Endothelial cell of umbilical vein (primary cell): ENCODE measurements around the gene SENP6. TPM values are rescaled to one million over a fixed set of nuclear protein-coding genes. Genes with fewer than 3 reads are reported as not detected.

Experiments used
- BruUV-seq: library from RNA; stranded (reverse); fragments of 400-500 nt; replicated peaks from 2 replicates; lab custom pipeline; 2021; lab: Mats Ljungman, UMichigan
- CTCF ChIA-PET: fragments of 300-600, 350-600 bp; sonication (Branson Sonifier 250); formaldehyde crosslinking; loops from one replicate; lab custom pipeline; 2021; ENCODE audit warnings: antibody characterized with exemption, inconsistent platforms; lab: Charles Lee
- POLR2A ChIA-PET: fragments of 300-600, 350-600 bp; sonication (Branson Sonifier 250); formaldehyde crosslinking; loops from one replicate; lab custom pipeline; 2021; ENCODE audit warnings: antibody characterized with exemption, inconsistent platforms; lab: Charles Lee
- DNase-seq: peaks from one replicate; pipeline ENCODE4 v3.0.0-alpha.2; 2011; ENCODE audit warnings: low read depth, low spot score
- FAIRE-seq: peaks from 2 replicates; lab custom pipeline; 2011; peaks lifted over from hg19 to GRCh38; lab: Jason Lieb, UNC
- H2AFZ ChIP-seq: 2 replicates; pipeline ENCODE4 v1.6.0; 2012; ENCODE audit warnings: low read depth, low read length, control low read depth, inconsistent platforms
- H3K27ac ChIP-seq: 2 replicates; pipeline ENCODE4 v1.5.1; 2011; ENCODE audit warnings: low read depth, mild to moderate bottlenecking, control low read depth, low read length, moderate library complexity; ENCODE audit not compliant: insufficient read depth
- H3K27me3 ChIP-seq, 2 experiments: 2 replicates each; pipeline versions ENCODE4 v1.6.0 to v1.6.1; 2011; ENCODE audit warnings: low read length in 2 of 2, mixed read lengths in 1 of 2; ENCODE audit not compliant: control insufficient read depth in 2 of 2, insufficient read depth in 2 of 2
- H3K36me3 ChIP-seq, 2 experiments: 2 replicates in 1 of 2; 3 replicates in 1 of 2; pipeline ENCODE4 v1.5.1; 2011; ENCODE audit warnings: low read length in 2 of 2, mild to moderate bottlenecking in 1 of 2, moderate library complexity in 1 of 2; ENCODE audit not compliant: control insufficient read depth in 2 of 2, insufficient read depth in 2 of 2; ENCODE audit errors: extremely low read depth in 1 of 2
- H3K4me1 ChIP-seq: 3 replicates; pipeline ENCODE4 v1.5.1; 2011; ENCODE audit warnings: mild to moderate bottlenecking, low read length; ENCODE audit not compliant: control insufficient read depth, insufficient read depth; ENCODE audit errors: extremely low read depth
- H3K4me2 ChIP-seq: 2 replicates; pipeline ENCODE4 v1.6.1; 2011; ENCODE audit warnings: low read length, control low read depth, mixed read lengths; ENCODE audit not compliant: insufficient read depth
- H3K4me3 ChIP-seq, 3 experiments: fragments of 200-600 bp in 1 of 3; sonication (generic), shearing (Covaris generic) in 1 of 3; replicated peaks in 1 of 3; 2 replicates each; pipeline ENCODE4 v1.5.1; 2011 to 2016; ENCODE audit warnings: control low read depth in 3 of 3, low read length in 3 of 3, mild to moderate bottlenecking in 2 of 3, inconsistent platforms in 1 of 3, low read depth in 1 of 3, moderate library complexity in 1 of 3; ENCODE audit not compliant: insufficient read depth in 1 of 3
- H3K79me2 ChIP-seq: 2 replicates; pipeline ENCODE4 v1.6.0; 2012; ENCODE audit warnings: low read length, inconsistent platforms; ENCODE audit not compliant: control insufficient read depth, insufficient read depth
- H3K9ac ChIP-seq: replicated peaks from 2 replicates; pipeline ENCODE3; 2011; ENCODE audit warnings: low read length, control low read depth; ENCODE audit not compliant: insufficient read depth; ENCODE audit errors: extremely low read depth
- H3K9me1 ChIP-seq: replicated peaks from 3 replicates; pipeline ENCODE4 v1.6.0; 2011; ENCODE audit warnings: mild to moderate bottlenecking, low read length; ENCODE audit not compliant: control insufficient read depth, insufficient read depth; ENCODE audit errors: extremely low read depth
- H3K9me3 ChIP-seq: replicated peaks from 2 replicates; pipeline ENCODE4 v1.5.1; 2012; ENCODE audit warnings: low read length, inconsistent platforms; ENCODE audit not compliant: control insufficient read depth, insufficient read depth
- H4K20me1 ChIP-seq: replicated peaks from 2 replicates; pipeline ENCODE3; 2011; ENCODE audit warnings: mild to moderate bottlenecking, low read length; ENCODE audit not compliant: control insufficient read depth, insufficient read depth; ENCODE audit errors: extremely low read depth
- CTCF ChIP-seq, 2 donors: IDR thresholded peaks; 1 replicate in 1 of 2; 2 replicates in 1 of 2; pipeline ENCODE4 v1.5.1; 2011; ENCODE audit warnings: low read length in 2 of 2, mild to moderate bottlenecking in 2 of 2, moderate library complexity in 2 of 2, control low read depth in 1 of 2, inconsistent platforms in 1 of 2, low read depth in 1 of 2; ENCODE audit not compliant: insufficient read depth in 1 of 2; ENCODE audit errors: extremely low read depth in 1 of 2
- EZH2 ChIP-seq: IDR thresholded peaks from 2 replicates; pipeline ENCODE4 v1.6.1; 2012; ENCODE audit warnings: borderline replicate concordance, low read depth, mild to moderate bottlenecking, moderate library complexity, low read length, inconsistent platforms; ENCODE audit not compliant: severe bottlenecking
- FOS ChIP-seq: IDR thresholded peaks from 2 replicates; pipeline ENCODE4 v1.6.1; 2011; ENCODE audit warnings: mild to moderate bottlenecking, low read length, moderate library complexity, borderline replicate concordance; ENCODE audit not compliant: insufficient read depth
- GATA2 ChIP-seq: IDR thresholded peaks from 2 replicates; pipeline ENCODE4 v1.7.0; 2011; ENCODE audit warnings: low read depth, mild to moderate bottlenecking, moderate library complexity, mixed read lengths, low read length; ENCODE audit not compliant: insufficient read length, insufficient read depth
- JUN ChIP-seq: IDR thresholded peaks from 2 replicates; pipeline ENCODE4 v1.6.1; 2011; ENCODE audit warnings: borderline replicate concordance, low read depth; ENCODE audit not compliant: insufficient read length, insufficient read depth
- MAX ChIP-seq: IDR thresholded peaks from 2 replicates; pipeline ENCODE4 v1.6.1; 2011; ENCODE audit not compliant: insufficient read depth, insufficient read length
- MYC ChIP-seq: IDR thresholded peaks from one replicate; pipeline ENCODE4 v1.6.1; 2011; ENCODE audit warnings: mild to moderate bottlenecking, low read depth, low read length
- POLR2A ChIP-seq: IDR thresholded peaks from 2 replicates; pipeline ENCODE4 v1.6.1; 2012; ENCODE audit warnings: low read depth, mild to moderate bottlenecking, control low read depth, low read length
- POLR2AphosphoS5 ChIP-seq: IDR thresholded peaks from 2 replicates; pipeline ENCODE4 v1.6.1; 2012; ENCODE audit warnings: low read depth, mild to moderate bottlenecking, control low read depth, low read length, moderate library complexity; ENCODE audit not compliant: insufficient read depth
- dilution Hi-C: fragments of 300-500 bp; cut with MboI; formaldehyde crosslinking; loops from one replicate; pipeline ENCODE4 v1.15.0; 2019; ENCODE audit warnings: low sequenced_read_pairs; ENCODE audit not compliant: extremely low pct_ligation_motif_present
- intact Hi-C: fragments of 100-400 bp; cut with micrococcal nuclease; formaldehyde crosslinking; loops from one replicate; pipeline ENCODE4 v1.10.0; 2022
- polyA plus RNA-seq, 4 experiments: library from polyadenylated mRNA; depleted of rRNA in 3 of 4; stranded (reverse) in 3 of 4; unstranded in 1 of 4; fragments of >200 nt; gene quantifications; 2 replicates each; pipeline versions ENCODE4 v1.2.1 to v1.2.3, GENCODE V29; 2011 to 2012; ENCODE audit warnings: missing spikeins in 1 of 4
- total RNA-seq: library from RNA; stranded (reverse); gene quantifications from 2 replicates; pipeline ENCODE4 v1.2.3, GENCODE V29; 2021

SENP6 gene
- total and polyA plus RNA-seq, 2 donors (not counting 3 experiments of a cell fraction or from before 2014, with no cell fraction given): 11.5 to 99.1 TPM

DNA sequence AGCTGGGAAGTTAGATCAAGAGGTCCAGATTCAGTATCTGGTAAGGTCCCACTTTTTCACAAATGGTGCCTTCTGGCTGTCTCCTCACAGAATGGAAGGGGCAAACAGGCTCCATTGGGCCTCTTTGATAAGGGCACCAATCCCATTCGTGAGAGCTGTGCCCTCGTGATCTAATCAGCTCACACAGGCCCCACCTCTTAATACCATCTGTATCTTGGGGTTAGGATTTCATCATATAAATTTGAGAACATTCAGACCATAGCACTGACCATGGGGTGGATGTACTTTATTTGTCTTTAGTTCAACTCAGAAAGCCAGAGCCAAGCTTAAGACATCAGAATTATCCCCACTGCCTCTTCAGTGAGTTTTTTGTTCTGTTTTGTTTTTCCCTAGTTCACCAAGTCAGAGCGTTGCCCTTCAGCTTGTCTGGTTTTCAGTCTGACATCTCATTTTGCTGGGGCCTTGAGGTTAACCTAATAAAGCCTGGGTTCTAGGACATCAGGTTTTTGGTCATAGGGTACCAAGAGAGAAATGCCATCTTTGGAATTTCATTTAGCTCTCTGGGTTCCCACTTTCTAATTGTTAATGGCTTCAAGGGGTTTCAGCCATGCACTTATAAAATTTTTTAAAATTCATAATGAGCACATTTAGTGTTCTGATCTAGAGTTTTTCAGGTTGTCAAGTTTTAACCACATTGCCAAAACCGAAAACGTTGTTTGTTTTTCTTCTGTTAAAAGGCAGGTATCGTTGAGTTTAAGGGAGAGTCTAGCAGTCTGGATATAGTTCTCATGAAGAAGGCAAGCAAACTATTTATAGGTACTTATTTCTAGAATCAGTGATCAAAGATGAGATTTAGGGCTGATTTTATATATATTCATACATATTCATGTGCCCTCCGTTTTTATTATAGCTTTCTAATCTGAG, 19.0 kb downstream of the SENP6 start:
- Histone ChIP-seq H2AFZ (no peak overlapping the region), H3K79me2 (peaks cover 89% of the 10 kb centered on the region), H3K9ac (no peak overlapping the region), H3K27me3 (no peaks in the 10 kb centered on the region), H3K9me1 (peaks cover 4% of the 10 kb centered on the region), H3K36me3 (peaks cover 0 to 7% of the 10 kb centered on the region in 2 experiments), H4K20me1 (peaks cover 22% of the 10 kb centered on the region), H3K4me1 (no peaks in the 10 kb centered on the region), H3K27ac (no peak overlapping the region), H3K9me3 (no peaks in the 10 kb centered on the region), H3K4me2 (no peak overlapping the region), H3K4me3 (no peak overlapping the region)
- BruUV-seq: no TSS peak
- DNase-seq (no peak), FAIRE-seq (no peak)
- ChIA-PET POLR2A (no interaction called here), CTCF (interaction anchor here (1.1 to 2.1 kb wide), 6 partner anchors 9 to 85 kb away, joined by 3 to 9 read pairs (median 4); no protein-coding TSS in a partner anchor)
- TF ChIP-seq FOS: no peak
- no peak for TF ChIP-seq GATA2
- TF ChIP-seq MAX: no peak
- TF ChIP-seq POLR2AphosphoS5: no peak
- no peak for TF ChIP-seq EZH2
- TF ChIP-seq MYC: no peak
- TF ChIP-seq JUN: no peak
- TF ChIP-seq CTCF (IDR thresholded peaks at IDR 0.05; ENCODE audit: extremely low read depth in 1 of 2, insufficient read depth in 1 of 2, low read depth in 1 of 2, low read length in 2 of 2): no peak
- TF ChIP-seq POLR2A: no peak
- intact Hi-C loops: no loop called here
- dilution Hi-C loops: no loop called here
